Naive thymus-derived CD8-positive, alpha-beta T cell (primary cell): ENCODE measurements around the gene TEX264. TPM values are rescaled to one million over a fixed set of nuclear protein-coding genes. Genes with fewer than 3 reads are reported as not detected.
"Not testable (repeated sequence)": the region's sequence is repeated elsewhere in the genome, so short reads cannot be mapped to it uniquely, and the experiment has no call there.

Experiments
- ATAC-seq, 2 donors: fragments of 150-1000 bp; cut with Tn5 transposase in 1 of 2; sonication (Bioruptor Pico), chemical (Tn5 transposase) in 1 of 2; 1 replicate in 1 of 2; 2 replicates in 1 of 2; pipeline ENCODE4 v1.10.0; 2021; ENCODE audit warnings: mild to moderate bottlenecking in 2 of 2, moderate library complexity in 2 of 2
- POLR2A ChIA-PET: fragments of 350-600 bp; sonication (Branson Sonifier 250); formaldehyde crosslinking; loops from one replicate; lab custom pipeline; 2021; ENCODE audit warnings: antibody characterized with exemption; lab: Charles Lee
- DNase-seq, 10 donors: peaks; one replicate each; pipeline versions ENCODE4 v3.0.0 to v3.0.0-alpha.2; 2020 to 2022
- H3K27ac Mint-ChIP-seq, 10 donors: one replicate each; pipeline ENCODE4 v1.8.0; 2020 to 2022; ENCODE audit warnings: mild to moderate bottlenecking in 10 of 10, mixed read lengths in 10 of 10, moderate library complexity in 4 of 10, inconsistent platforms in 1 of 10
- H3K27me3 Mint-ChIP-seq, 5 donors: one replicate each; pipeline ENCODE4 v1.8.0; 2021 to 2022; ENCODE audit warnings: mixed read lengths in 5 of 5
- H3K36me3 Mint-ChIP-seq, 3 donors: one replicate each; pipeline ENCODE4 v1.8.0; 2020 to 2022; ENCODE audit warnings: mixed read lengths in 3 of 3, mild to moderate bottlenecking in 2 of 3, inconsistent platforms in 1 of 3
- H3K4me1 Mint-ChIP-seq, 4 donors: one replicate each; pipeline ENCODE4 v1.8.0; 2021 to 2022; ENCODE audit warnings: mixed read lengths in 4 of 4
- H3K4me3 Mint-ChIP-seq, 10 donors: one replicate each; pipeline ENCODE4 v1.8.0; 2020 to 2022; ENCODE audit warnings: mild to moderate bottlenecking in 10 of 10, mixed read lengths in 10 of 10, moderate library complexity in 6 of 10, inconsistent platforms in 1 of 10
- H3K9me3 Mint-ChIP-seq, 9 donors: one replicate each; pipeline ENCODE4 v1.8.0; 2020 to 2022; ENCODE audit warnings: mixed read lengths in 9 of 9, mild to moderate bottlenecking in 3 of 9, inconsistent platforms in 1 of 9, moderate library complexity in 1 of 9
- polyA plus RNA-seq, 3 donors: library from polyadenylated mRNA; unstranded; fragments of 300-500 nt; fragmentation: Illumina TruSeq; gene quantifications; one replicate each; pipeline ENCODE4 v1.2.3, GENCODE V29; 2021
- total RNA-seq, 8 experiments: library from RNA in 2 of 8; stranded (reverse) in 2 of 8; gene quantifications; one replicate each; pipeline ENCODE4 v1.2.3 and lab custom pipeline; 2021 to 2026

The TEX264 gene
- total and polyA plus RNA-seq, 5 experiments from 2014 or later = 37.4 to 95.7 (median 84.5) TPM

- H3K4me1 Mint-ChIP-seq = peaks cover 14 to 39% (median 34%) of the 10 kb centered on the region in 4 donors
- POLR2A ChIA-PET = interaction anchor here (1.0 kb wide), 1 partner anchor 33 kb away, joined by 4 read pairs; no protein-coding TSS in a partner anchor
- DNase-seq (no peak), ATAC-seq (no peak)
- H3K9me3 Mint-ChIP-seq = no peaks in the 10 kb centered on the region
- H3K27ac Mint-ChIP-seq = peak overlapping the region in 3 of 10 donors; percentile 1 to 68 (median 40)
- H3K36me3 Mint-ChIP-seq = peaks cover 0 to 6% (median 0%) of the 10 kb centered on the region in 3 donors
- no peak overlapping the region for H3K4me3 Mint-ChIP-seq
- no peaks in the 10 kb centered on the region for H3K27me3 Mint-ChIP-seq
Measured at GRCh38 chr3:51719410-51720025, 48.5 kb downstream of the TEX264 start.

DNA sequence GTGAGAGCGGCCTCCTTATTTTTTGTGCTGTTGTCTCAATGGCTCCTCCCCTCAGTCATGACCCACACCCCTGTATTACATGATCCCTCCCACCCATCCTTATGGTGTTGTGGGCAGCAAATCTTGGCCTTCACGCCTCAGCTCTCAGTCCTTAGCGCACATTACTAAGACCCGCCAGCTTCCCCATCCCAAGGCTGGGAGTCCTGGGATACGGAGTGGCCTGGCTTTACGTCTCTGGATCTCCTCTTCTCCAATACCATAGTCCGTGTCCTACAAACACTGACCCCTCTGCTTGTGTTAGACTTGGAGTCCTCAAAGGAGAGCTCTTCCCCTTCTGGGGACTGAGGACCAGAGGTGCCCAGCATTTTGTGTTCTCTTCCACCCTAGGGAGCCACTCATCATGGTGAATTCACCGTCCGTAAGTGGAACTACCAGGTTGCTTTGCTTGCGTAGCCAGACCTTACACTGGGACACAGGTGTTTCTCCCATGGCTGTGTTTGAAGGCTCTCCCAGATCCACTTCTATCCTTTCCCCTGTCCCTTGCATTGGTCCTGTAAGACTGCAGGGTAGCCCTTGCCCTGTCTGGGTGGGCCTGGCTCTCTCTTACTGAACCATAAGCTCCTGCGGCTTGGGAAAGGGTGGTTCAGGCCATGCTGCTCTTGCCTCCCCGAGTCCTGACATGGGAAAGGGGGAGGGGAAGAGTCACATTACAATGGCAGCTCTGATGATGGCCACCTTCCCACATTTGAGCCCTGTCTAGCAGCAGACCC is 49.4 kb downstream of the TEX264 start:
- H3K27ac Mint-ChIP-seq = peak overlapping the region in 9 of 10 donors; percentile 1 to 92 (median 38)
- POLR2A ChIA-PET = no interaction called here
- H3K9me3 Mint-ChIP-seq = no peaks in the 10 kb centered on the region
- no peaks in the 10 kb centered on the region for H3K27me3 Mint-ChIP-seq
- DNase-seq (no peak), ATAC-seq (no peak)
- peak overlapping the region in 1 of 10 donors; percentile 8 for H3K4me3 Mint-ChIP-seq
- H3K4me1 Mint-ChIP-seq = peaks cover 13 to 39% (median 34%) of the 10 kb centered on the region in 4 donors
- H3K36me3 Mint-ChIP-seq = peaks cover 0 to 5% (median 0%) of the 10 kb centered on the region in 3 donors

GRCh38 chr3:51721062-51721745 is 50.2 kb downstream of the TEX264 start:
- Mint-ChIP-seq H3K9me3 (no peaks in the 10 kb centered on the region), H3K27ac (peak overlapping the region in 9 of 10 donors; percentile 38 to 92 (median 61)), H3K4me1 (peaks cover 11 to 39% (median 34%) of the 10 kb centered on the region in 4 donors), H3K27me3 (no peaks in the 10 kb centered on the region), H3K4me3 (peak overlapping the region in 3 of 10 donors; percentile 7 to 28 (median 10)), H3K36me3 (no peaks in the 10 kb centered on the region)
- ATAC-seq (no peak), DNase-seq (no peak)
- POLR2A ChIA-PET = no interaction called here

DNA sequence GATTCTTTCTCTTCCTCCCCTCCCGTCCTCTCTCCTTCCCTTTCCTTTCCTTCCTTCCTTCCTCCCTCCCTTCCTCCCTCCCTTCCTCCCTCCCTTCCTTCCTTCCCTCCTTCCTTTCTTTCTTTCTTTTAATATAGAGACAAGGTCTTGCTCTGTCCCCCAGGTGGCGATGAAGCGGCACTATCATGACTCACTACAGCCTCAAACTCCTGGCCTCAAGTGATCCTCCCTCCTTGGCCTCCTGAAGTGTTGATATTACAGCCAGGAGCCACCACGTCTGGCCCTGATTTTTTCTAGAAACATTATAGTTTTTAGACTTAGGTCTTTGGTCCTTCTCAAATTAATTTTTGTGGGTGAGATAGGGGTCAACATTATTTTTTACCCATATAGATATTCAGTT is 51.3 kb downstream of the TEX264 start:
- Mint-ChIP-seq H3K9me3 (no peaks in the 10 kb centered on the region), H3K27ac (peak overlapping the region in 4 of 10 donors; percentile 40 to 80 (median 72)), H3K27me3 (no peaks in the 10 kb centered on the region), H3K4me1 (peaks cover 11 to 39% (median 34%) of the 10 kb centered on the region in 4 donors), H3K4me3 (no peak overlapping the region), H3K36me3 (no peaks in the 10 kb centered on the region)
- ATAC-seq (no peak), DNase-seq (no peak)
- POLR2A ChIA-PET = no interaction called here

GRCh38 chr3:51727500-51727899 is 56.4 kb downstream of the TEX264 start:
- no peaks in the 10 kb centered on the region for H3K36me3 Mint-ChIP-seq
- no peaks in the 10 kb centered on the region for H3K9me3 Mint-ChIP-seq
- peaks cover 0 to 1% (median 0%) of the 10 kb centered on the region in 4 donors for H3K4me1 Mint-ChIP-seq
- H3K4me3 Mint-ChIP-seq = no peak overlapping the region
- no peak overlapping the region for H3K27ac Mint-ChIP-seq
- ATAC-seq = no peak
- H3K27me3 Mint-ChIP-seq = peaks cover 0 to 2% (median 0%) of the 10 kb centered on the region in 5 donors
- POLR2A ChIA-PET = no interaction called here
- DNase-seq = no peak

DNA sequence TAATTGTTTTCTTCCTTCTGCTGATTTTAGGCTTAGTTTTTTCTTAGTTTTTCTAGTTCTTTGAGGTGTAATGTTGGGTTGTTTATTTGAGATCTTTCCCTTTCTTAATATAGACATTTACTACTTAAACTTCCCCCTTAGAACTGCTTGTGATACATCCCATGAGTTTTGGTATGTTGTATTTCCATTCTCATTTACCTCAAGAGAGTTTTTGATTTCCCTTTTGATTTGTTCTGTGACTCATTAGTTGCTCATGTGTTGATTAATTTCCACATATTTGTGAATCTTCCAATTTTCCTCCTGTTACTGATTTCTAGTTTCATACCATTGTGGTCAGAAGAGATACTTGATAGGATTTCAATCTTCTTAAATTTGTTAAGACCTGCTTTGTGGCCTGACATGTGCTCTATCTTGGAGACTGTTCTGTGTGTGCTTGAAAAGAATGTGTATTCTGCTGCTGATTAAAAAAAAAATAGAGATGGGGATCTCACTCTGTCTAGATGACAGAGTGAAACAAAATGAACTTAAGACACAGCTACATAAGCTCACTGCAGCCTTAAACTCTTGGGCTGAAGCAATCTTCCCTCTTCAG is 58.1 kb downstream of the TEX264 start:
- Mint-ChIP-seq H3K9me3 (no peaks in the 10 kb centered on the region), H3K4me3 (no peak overlapping the region), H3K27me3 (peaks cover 0 to 2% (median 0%) of the 10 kb centered on the region in 5 donors), H3K27ac (no peak overlapping the region), H3K4me1 (peaks cover 0 to 5% (median 3%) of the 10 kb centered on the region in 4 donors), H3K36me3 (no peaks in the 10 kb centered on the region)
- POLR2A ChIA-PET = no interaction called here
- no peak for DNase-seq
- no peak for ATAC-seq

DNA sequence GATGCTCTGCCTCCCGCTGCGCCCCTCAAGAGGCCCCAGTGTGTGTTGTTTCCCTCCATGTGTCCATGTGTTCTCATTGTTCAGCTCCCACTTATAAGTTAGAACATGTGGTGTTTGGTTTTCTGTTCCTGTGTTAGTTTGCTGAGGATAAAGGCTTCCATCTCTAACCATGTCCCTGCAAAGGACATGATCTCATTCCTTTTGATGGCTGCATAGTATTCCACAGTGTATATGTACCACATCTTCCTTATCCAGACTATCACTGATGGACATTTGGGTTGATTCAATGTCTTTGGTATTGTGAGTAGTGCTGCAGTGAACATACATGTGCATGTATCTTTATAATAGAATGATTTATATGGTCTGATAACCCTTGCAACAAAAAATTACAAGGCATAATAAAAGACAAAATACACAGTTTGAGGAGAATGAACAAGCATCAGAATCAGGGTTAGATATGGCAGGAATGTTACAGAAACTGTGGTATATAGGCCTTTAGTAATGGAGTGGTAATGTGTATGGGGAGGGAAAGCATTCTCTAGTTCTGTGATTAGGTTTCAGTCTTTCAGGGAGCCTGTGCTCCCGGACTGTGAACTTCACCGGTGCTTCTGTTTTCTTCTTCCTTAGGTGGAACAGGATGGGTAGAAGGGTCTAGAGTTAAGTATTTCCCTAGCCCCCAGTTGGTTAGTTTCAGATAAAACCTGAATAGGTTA is 63.0 kb downstream of the TEX264 start:
- H3K4me3 Mint-ChIP-seq = peak overlapping the region in 3 of 10 donors; percentile 36 to 57 (median 42)
- POLR2A ChIA-PET = no interaction called here
- H3K27ac Mint-ChIP-seq = peak overlapping the region in 3 of 10 donors; percentile 0 to 74 (median 23)
- ATAC-seq (no peak), DNase-seq (no peak)
- peaks cover 10 to 17% (median 12%) of the 10 kb centered on the region in 4 donors for H3K4me1 Mint-ChIP-seq
- no peaks in the 10 kb centered on the region for H3K9me3 Mint-ChIP-seq
- H3K27me3 Mint-ChIP-seq = peaks cover 3 to 14% (median 10%) of the 10 kb centered on the region in 5 donors
- no peaks in the 10 kb centered on the region for H3K36me3 Mint-ChIP-seq

DNA sequence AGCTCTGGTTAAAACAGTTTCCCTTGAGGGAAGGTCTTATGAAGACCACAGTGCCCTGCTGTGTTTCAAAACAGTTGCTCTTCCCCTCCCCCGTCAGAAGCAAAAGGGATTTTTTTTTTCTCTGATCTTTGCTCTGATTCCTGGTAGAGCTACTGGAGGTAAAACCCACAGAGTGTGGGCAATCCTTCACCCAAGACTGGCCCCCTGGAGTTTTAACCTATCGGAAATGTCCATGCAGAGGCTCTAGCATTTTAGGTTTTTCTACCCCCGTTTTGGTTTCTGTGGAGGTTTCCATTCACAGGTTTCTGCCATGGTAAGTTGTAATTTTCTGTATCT is 63.5 kb downstream of the TEX264 start:
- ATAC-seq (peak; percentile 59 to 74), DNase-seq (peak in 1 of 10 donors; percentile 16)
- peak overlapping the region in 5 of 10 donors; percentile 36 to 61 (median 53) for H3K4me3 Mint-ChIP-seq
- H3K4me1 Mint-ChIP-seq = peaks cover 10 to 17% (median 12%) of the 10 kb centered on the region in 4 donors
- POLR2A ChIA-PET = no interaction called here
- no peaks in the 10 kb centered on the region for H3K36me3 Mint-ChIP-seq
- H3K27me3 Mint-ChIP-seq = peaks cover 3 to 14% (median 10%) of the 10 kb centered on the region in 5 donors
- no peaks in the 10 kb centered on the region for H3K9me3 Mint-ChIP-seq
- H3K27ac Mint-ChIP-seq = peak overlapping the region in 5 of 10 donors; percentile 0 to 40 (median 29)

GRCh38 chr3:51735039-51735438 is 64.0 kb downstream of the TEX264 start:
- Mint-ChIP-seq H3K27me3 (peaks cover 3 to 14% (median 10%) of the 10 kb centered on the region in 5 donors), H3K27ac (peak overlapping the region in 2 of 10 donors; percentile 0 to 19), H3K4me1 (peaks cover 10 to 17% (median 12%) of the 10 kb centered on the region in 4 donors), H3K36me3 (no peaks in the 10 kb centered on the region), H3K4me3 (peak overlapping the region in 3 of 10 donors; percentile 31 to 43 (median 36)), H3K9me3 (no peaks in the 10 kb centered on the region)
- ATAC-seq (no peak), DNase-seq (no peak)
- POLR2A ChIA-PET = no interaction called here

GRCh38 chr3:51735950-51736349 is 64.9 kb downstream of the TEX264 start:
- H3K4me1 Mint-ChIP-seq = peaks cover 10 to 17% (median 12%) of the 10 kb centered on the region in 4 donors

GRCh38 chr3:51739110-51739509 is 68.1 kb downstream of the TEX264 start:
- DNase-seq (no peak), ATAC-seq (no peak)
- Mint-ChIP-seq H3K9me3 (no peaks in the 10 kb centered on the region), H3K36me3 (no peaks in the 10 kb centered on the region), H3K4me3 (no peak overlapping the region), H3K27me3 (peaks cover 3 to 14% (median 10%) of the 10 kb centered on the region in 5 donors), H3K4me1 (peaks cover 9 to 16% (median 12%) of the 10 kb centered on the region in 4 donors), H3K27ac (no peak overlapping the region)
- POLR2A ChIA-PET = no interaction called here

More at GRCh38 chr3:51735950-51736349, 64.9 kb downstream of the TEX264 start:
- POLR2A ChIA-PET = no interaction called here
- H3K9me3 Mint-ChIP-seq = no peaks in the 10 kb centered on the region
- DNase-seq (no peak), ATAC-seq (no peak)
- H3K27me3 Mint-ChIP-seq = peaks cover 3 to 14% (median 10%) of the 10 kb centered on the region in 5 donors
- H3K36me3 Mint-ChIP-seq = no peaks in the 10 kb centered on the region
- no peak overlapping the region for H3K4me3 Mint-ChIP-seq
- H3K27ac Mint-ChIP-seq = no peak overlapping the region

DNA sequence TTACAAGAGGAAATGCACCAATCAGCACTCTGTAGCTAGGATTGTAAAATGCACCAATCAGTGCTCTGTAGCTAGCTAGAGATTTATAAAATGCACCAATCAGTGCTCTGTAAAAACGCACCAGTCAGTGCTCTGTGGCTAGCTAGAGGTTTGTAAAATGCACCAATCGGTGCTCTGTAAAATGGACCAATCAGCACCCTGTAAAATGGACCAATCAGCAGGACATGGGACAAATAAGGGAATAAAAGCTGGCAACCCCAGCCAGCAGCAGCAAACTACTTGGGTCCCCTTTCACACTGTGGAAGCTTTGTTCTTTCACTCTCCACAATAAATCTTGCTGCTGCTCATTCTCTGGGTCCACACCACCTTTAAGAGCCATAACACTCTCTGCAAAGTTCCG is 71.3 kb downstream of the TEX264 start:
- H3K9me3 Mint-ChIP-seq, H3K36me3 Mint-ChIP-seq, ATAC-seq, H3K4me1 Mint-ChIP-seq, H3K27ac Mint-ChIP-seq, DNase-seq, POLR2A ChIA-PET, H3K4me3 Mint-ChIP-seq: not testable (repeated sequence)
- H3K27me3 Mint-ChIP-seq = peaks cover 1 to 14% (median 7%) of the 10 kb centered on the region in 5 donors
